PC-9 (cell line): ENCODE data around the gene CNTNAP2. TPM values are rescaled to one million over a fixed set of nuclear protein-coding genes. Genes with fewer than 3 reads are reported as not detected.

Experiments used
- BruUV-seq: library from RNA; stranded (reverse); fragments of 400-500 nt; replicated peaks from 2 replicates; lab custom pipeline; 2021; lab: Mats Ljungman, UMichigan
- CTCF ChIA-PET: fragments of 300-600 bp; sonication (Branson Sonifier 250); formaldehyde crosslinking; loops from one replicate; lab custom pipeline; 2022; ENCODE audit warnings: antibody characterized with exemption; lab: Charles Lee
- POLR2A ChIA-PET: fragments of 300-600 bp; sonication (Branson Sonifier 250); formaldehyde crosslinking; loops from one replicate; lab custom pipeline; 2022; ENCODE audit warnings: antibody characterized with exemption; ENCODE audit not compliant: unreplicated experiment; lab: Charles Lee
- DNase-seq, 2 experiments: peaks; one replicate each; pipeline versions ENCODE4 v3.0.0 to v3.0.0-alpha.2; 2015 to 2022; ENCODE audit warnings: mixed read lengths in 1 of 2
- H2AFZ ChIP-seq: fragments of 200-600 bp; sonication (generic); 2 replicates; pipeline ENCODE4 v1.8.1; 2017; ENCODE audit warnings: antibody characterized with exemption
- H3F3A ChIP-seq: fragments of 200-600 bp; sonication (generic); 2 replicates; pipeline ENCODE4 v1.8.1; 2017; ENCODE audit warnings: antibody characterized with exemption, mild to moderate bottlenecking, low read depth; ENCODE audit not compliant: insufficient read depth
- H3K27ac ChIP-seq: fragments of 200-600 bp; sonication (generic); 2 replicates; pipeline ENCODE4 v1.6.1; 2016; ENCODE audit warnings: mixed run types
- H3K27me3 ChIP-seq: fragments of 200-600 bp; sonication (generic); 2 replicates; pipeline ENCODE4 v1.6.1; 2016; ENCODE audit warnings: low read depth, mixed run types; ENCODE audit not compliant: insufficient read depth
- H3K36me3 ChIP-seq: fragments of 200-600 bp; sonication (generic); 2 replicates; pipeline ENCODE4 v1.6.1; 2016; ENCODE audit warnings: low read depth, mixed run types
- H3K4me1 ChIP-seq: fragments of 200-600 bp; sonication (generic); replicated peaks from 2 replicates; pipeline ENCODE4 v1.6.1; 2016; ENCODE audit warnings: mixed run types; ENCODE audit not compliant: insufficient read depth
- H3K4me2 ChIP-seq: fragments of 200-600 bp; sonication (generic); 2 replicates; pipeline ENCODE4 v1.6.1; 2017; ENCODE audit warnings: mixed run types
- H3K4me3 ChIP-seq: fragments of 200-600 bp; sonication (generic); 2 replicates; pipeline ENCODE4 v1.6.1; 2016; ENCODE audit warnings: mixed run types
- H3K79me2 ChIP-seq: fragments of 200-600 bp; sonication (generic); 2 replicates; pipeline ENCODE4 v1.6.1; 2017; ENCODE audit warnings: low read depth, mixed run types
- H3K9me2 ChIP-seq: fragments of 200-600 bp; sonication (generic); 2 replicates; pipeline ENCODE4 v1.8.1; 2017; ENCODE audit warnings: mild to moderate bottlenecking; ENCODE audit not compliant: insufficient read depth
- H3K9me3 ChIP-seq: fragments of 200-600 bp; sonication (generic); 2 replicates; pipeline ENCODE4 v1.8.1; 2016; ENCODE audit warnings: low read depth; ENCODE audit not compliant: insufficient read depth
- H4K20me1 ChIP-seq: fragments of 200-600 bp; sonication (generic); 2 replicates; pipeline ENCODE4 v1.8.1; 2017; ENCODE audit not compliant: insufficient read depth
- EZH2 ChIP-seq: fragments of 200-600 bp; sonication (generic); IDR thresholded peaks from 2 replicates; pipeline ENCODE4 v1.8.0; 2017; ENCODE audit warnings: antibody characterized with exemption, low read depth
- intact Hi-C: fragments of 100-400 bp; cut with micrococcal nuclease; formaldehyde crosslinking; loops from one replicate; pipeline ENCODE4 v1.10.0; 2022; ENCODE audit not compliant: unreplicated experiment
- total RNA-seq: library from RNA; stranded (reverse); gene quantifications from 2 replicates; pipeline ENCODE4 v1.2.3, GENCODE V29; 2021
- TF ChIP-seq, protein P1 (sequence below): fragments of 200-600 bp; sonication (generic); conservative IDR thresholded peaks from 2 replicates; pipeline ENCODE4 v1.6.1; 2017; ENCODE audit warnings: mixed run types, antibody characterized with exemption, mild to moderate bottlenecking, moderate library complexity

CNTNAP2 gene
- total RNA-seq, 1 experiment from 2014 or later = not detected

DNA sequence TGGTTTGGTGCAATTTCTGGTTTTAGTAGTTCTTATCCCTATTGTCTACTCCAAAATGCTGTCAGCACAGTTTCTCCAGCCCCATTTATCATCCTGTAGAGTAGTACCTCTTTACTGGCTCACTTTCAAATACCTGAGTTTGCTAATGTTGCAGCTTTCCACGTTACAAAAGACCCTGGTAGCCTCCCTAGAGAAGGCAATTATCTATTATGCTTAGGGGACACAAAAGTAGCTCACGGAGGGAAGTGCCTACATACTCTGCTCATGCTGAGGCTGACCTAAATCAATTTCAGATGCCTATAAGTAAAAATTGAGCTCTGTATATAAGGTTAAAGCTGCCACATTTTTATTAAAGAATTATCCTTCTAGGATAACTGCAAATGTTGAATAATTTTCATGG, 603.6 kb downstream of the CNTNAP2 start:
- intact Hi-C loops = no loop called here
- POLR2A ChIA-PET = no interaction called here
- Histone ChIP-seq H2AFZ (no peak overlapping the region), H4K20me1 (no peaks in the 10 kb centered on the region), H3K4me1 (no peaks in the 10 kb centered on the region), H3K9me2 (no peaks in the 10 kb centered on the region), H3F3A (no peaks in the 10 kb centered on the region), H3K9me3 (no peaks in the 10 kb centered on the region), H3K4me3 (no peak overlapping the region), H3K79me2 (no peaks in the 10 kb centered on the region), H3K27me3 (no peaks in the 10 kb centered on the region), H3K4me2 (no peak overlapping the region), H3K36me3 (no peaks in the 10 kb centered on the region), H3K27ac (no peak overlapping the region)
- CTCF ChIA-PET = no interaction called here
- DNase-seq = no peak
- TF ChIP-seq, protein P1, sequence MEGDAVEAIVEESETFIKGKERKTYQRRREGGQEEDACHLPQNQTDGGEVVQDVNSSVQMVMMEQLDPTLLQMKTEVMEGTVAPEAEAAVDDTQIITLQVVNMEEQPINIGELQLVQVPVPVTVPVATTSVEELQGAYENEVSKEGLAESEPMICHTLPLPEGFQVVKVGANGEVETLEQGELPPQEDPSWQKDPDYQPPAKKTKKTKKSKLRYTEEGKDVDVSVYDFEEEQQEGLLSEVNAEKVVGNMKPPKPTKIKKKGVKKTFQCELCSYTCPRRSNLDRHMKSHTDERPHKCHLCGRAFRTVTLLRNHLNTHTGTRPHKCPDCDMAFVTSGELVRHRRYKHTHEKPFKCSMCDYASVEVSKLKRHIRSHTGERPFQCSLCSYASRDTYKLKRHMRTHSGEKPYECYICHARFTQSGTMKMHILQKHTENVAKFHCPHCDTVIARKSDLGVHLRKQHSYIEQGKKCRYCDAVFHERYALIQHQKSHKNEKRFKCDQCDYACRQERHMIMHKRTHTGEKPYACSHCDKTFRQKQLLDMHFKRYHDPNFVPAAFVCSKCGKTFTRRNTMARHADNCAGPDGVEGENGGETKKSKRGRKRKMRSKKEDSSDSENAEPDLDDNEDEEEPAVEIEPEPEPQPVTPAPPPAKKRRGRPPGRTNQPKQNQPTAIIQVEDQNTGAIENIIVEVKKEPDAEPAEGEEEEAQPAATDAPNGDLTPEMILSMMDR = no peak
- no peak for TF ChIP-seq EZH2
- no TSS peak for BruUV-seq

- no peaks in the 10 kb centered on the region for H3K4me1 ChIP-seq
- ChIA-PET POLR2A (no interaction called here), CTCF (no interaction called here)
- H3K27me3 ChIP-seq = peaks cover 12% of the 10 kb centered on the region
- no peak overlapping the region for H3K27ac ChIP-seq
- H3K9me3 ChIP-seq = no peaks in the 10 kb centered on the region
- H3F3A ChIP-seq = no peaks in the 10 kb centered on the region
- no peak overlapping the region for H2AFZ ChIP-seq
- no peak for DNase-seq
- TF ChIP-seq, protein P1 = no peak
- TF ChIP-seq EZH2 = no peak
- BruUV-seq = no TSS peak
- H3K36me3 ChIP-seq = no peaks in the 10 kb centered on the region
- H3K9me2 ChIP-seq = no peaks in the 10 kb centered on the region
- no peak overlapping the region for H3K4me3 ChIP-seq
- no peak overlapping the region for H3K4me2 ChIP-seq
- intact Hi-C loops = no loop called here
- H3K79me2 ChIP-seq = no peaks in the 10 kb centered on the region
- H4K20me1 ChIP-seq = no peaks in the 10 kb centered on the region
Observed at GRCh38 chr7:146722986-146723385, 606.4 kb downstream of the CNTNAP2 start.

GRCh38 chr7:146725520-146725919, 608.9 kb downstream of the CNTNAP2 start:
- Histone ChIP-seq H3K4me3 (no peak overlapping the region), H3K4me1 (no peaks in the 10 kb centered on the region), H3K9me2 (no peaks in the 10 kb centered on the region), H3K27me3 (peaks cover 12% of the 10 kb centered on the region), H4K20me1 (no peaks in the 10 kb centered on the region), H3K4me2 (no peak overlapping the region), H2AFZ (no peak overlapping the region), H3K36me3 (no peaks in the 10 kb centered on the region), H3K27ac (no peak overlapping the region), H3K9me3 (no peaks in the 10 kb centered on the region), H3K79me2 (no peaks in the 10 kb centered on the region), H3F3A (no peaks in the 10 kb centered on the region)
- ChIA-PET POLR2A (no interaction called here), CTCF (no interaction called here)
- no peak for DNase-seq
- no TSS peak for BruUV-seq
- TF ChIP-seq, protein P1 = no peak
- no peak for TF ChIP-seq EZH2
- intact Hi-C loops = no loop called here
